Measurements from ENCODE around the gene HBZ.

HBZ gene

DNA sequence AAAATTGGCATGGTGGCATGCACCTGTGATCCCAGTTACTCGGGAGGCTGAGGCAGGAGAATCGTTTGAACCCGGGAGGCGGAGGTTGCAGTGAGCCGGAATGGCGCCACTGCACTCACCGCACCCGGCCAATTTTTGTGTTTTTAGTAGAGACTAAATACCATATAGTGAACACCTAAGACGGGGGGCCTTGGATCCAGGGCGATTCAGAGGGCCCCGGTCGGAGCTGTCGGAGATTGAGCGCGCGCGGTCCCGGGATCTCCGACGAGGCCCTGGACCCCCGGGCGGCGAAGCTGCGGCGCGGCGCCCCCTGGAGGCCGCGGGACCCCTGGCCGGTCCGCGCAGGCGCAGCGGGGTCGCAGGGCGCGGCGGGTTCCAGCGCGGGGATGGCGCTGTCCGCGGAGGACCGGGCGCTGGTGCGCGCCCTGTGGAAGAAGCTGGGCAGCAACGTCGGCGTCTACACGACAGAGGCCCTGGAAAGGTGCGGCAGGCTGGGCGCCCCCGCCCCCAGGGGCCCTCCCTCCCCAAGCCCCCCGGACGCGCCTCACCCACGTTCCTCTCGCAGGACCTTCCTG, 27.7 kb downstream of the HBZ start, which contains the start of gene HBQ1:
Gene HBQ1 (plus strand): TSS at position 359 of the 575 bp plus-strand sequence. CDS start 28 bp downstream, at position 387.
- TF ChIP-seq, protein P1, sequence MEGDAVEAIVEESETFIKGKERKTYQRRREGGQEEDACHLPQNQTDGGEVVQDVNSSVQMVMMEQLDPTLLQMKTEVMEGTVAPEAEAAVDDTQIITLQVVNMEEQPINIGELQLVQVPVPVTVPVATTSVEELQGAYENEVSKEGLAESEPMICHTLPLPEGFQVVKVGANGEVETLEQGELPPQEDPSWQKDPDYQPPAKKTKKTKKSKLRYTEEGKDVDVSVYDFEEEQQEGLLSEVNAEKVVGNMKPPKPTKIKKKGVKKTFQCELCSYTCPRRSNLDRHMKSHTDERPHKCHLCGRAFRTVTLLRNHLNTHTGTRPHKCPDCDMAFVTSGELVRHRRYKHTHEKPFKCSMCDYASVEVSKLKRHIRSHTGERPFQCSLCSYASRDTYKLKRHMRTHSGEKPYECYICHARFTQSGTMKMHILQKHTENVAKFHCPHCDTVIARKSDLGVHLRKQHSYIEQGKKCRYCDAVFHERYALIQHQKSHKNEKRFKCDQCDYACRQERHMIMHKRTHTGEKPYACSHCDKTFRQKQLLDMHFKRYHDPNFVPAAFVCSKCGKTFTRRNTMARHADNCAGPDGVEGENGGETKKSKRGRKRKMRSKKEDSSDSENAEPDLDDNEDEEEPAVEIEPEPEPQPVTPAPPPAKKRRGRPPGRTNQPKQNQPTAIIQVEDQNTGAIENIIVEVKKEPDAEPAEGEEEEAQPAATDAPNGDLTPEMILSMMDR (IDR thresholded peaks at IDR 0.05; ENCODE audit: borderline replicate concordance, insufficient read depth, low read depth, low read length), result peak; percentile 4; the same call in 1 of the 2 replicates
- peak within 1 kb of the TSS; percentile 1 for H3K4me3 ChIP-seq (ENCODE audit: low read depth, low read length)

DNA sequence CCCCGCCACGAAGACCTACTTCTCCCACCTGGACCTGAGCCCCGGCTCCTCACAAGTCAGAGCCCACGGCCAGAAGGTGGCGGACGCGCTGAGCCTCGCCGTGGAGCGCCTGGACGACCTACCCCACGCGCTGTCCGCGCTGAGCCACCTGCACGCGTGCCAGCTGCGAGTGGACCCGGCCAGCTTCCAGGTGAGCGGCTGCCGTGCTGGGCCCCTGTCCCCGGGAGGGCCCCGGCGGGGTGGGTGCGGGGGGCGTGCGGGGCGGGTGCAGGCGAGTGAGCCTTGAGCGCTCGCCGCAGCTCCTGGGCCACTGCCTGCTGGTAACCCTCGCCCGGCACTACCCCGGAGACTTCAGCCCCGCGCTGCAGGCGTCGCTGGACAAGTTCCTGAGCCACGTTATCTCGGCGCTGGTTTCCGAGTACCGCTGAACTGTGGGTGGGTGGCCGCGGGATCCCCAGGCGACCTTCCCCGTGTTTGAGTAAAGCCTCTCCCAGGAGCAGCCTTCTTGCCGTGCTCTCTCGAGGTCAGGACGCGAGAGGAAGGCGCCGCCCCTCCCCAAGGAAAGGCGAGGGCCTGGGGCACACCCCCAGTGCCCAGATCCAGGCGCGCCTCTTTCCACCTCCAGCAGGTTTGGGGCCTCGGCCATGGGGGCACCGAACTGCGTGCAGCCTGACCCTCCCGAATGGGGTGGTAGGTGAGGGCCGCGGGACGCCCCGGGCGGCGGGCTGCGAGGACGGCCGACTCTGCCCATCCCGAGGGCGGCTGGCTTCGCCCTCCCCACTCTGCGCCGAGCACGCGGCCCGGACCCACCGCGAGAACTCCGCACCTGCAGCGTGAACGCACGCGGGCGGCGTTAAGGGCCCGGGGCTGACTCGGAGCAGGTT, 28.5 kb downstream of the HBZ start:
- TF ChIP-seq, protein P1 (IDR thresholded peaks at IDR 0.05; ENCODE audit: borderline replicate concordance, insufficient read depth, low read depth, low read length), result no peak
- peak overlapping the region; percentile 1 for H3K4me3 ChIP-seq (ENCODE audit: low read depth, low read length)

- TF ChIP-seq, protein P1 (IDR thresholded peaks at IDR 0.05; ENCODE audit: borderline replicate concordance, insufficient read depth, low read depth, low read length), result peak; percentile 96
- H3K4me3 ChIP-seq (ENCODE audit: low read depth, low read length), result no peak overlapping the region
These were observed 29.1 kb downstream of the HBZ start for GRCh38 chr16:181565-182021.

- H3K4me3 ChIP-seq (ENCODE audit: low read depth, low read length), result no peak overlapping the region
- TF ChIP-seq, protein P1 (IDR thresholded peaks at IDR 0.05; ENCODE audit: borderline replicate concordance, insufficient read depth, low read depth, low read length), result no peak
These were observed 30.6 kb downstream of the HBZ start for GRCh38 chr16:183005-183404.

DNA sequence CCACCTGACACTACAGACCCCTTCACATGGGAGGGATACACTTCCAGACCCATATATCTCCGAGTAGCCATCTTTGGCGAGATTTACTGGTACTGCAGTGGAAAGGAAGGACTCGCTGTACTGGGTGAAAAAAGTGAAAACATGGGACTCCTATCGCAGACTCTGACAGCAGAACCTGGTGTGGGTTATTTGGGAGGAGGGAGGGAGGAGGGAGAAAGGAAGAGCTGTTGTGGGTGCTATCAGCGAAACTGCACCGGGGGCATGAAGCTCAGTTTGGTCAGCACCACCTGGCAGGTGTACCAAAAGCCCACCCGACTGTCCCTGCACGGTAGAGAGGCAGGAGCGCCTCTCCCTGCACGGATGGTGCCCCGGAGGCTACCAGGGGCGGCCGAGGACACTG, 32.8 kb downstream of the HBZ start:
- no peak overlapping the region for H3K4me3 ChIP-seq (ENCODE audit: low read depth, low read length)
- TF ChIP-seq, protein P1 (IDR thresholded peaks at IDR 0.05; ENCODE audit: borderline replicate concordance, insufficient read depth, low read depth, low read length), result no peak

DNA sequence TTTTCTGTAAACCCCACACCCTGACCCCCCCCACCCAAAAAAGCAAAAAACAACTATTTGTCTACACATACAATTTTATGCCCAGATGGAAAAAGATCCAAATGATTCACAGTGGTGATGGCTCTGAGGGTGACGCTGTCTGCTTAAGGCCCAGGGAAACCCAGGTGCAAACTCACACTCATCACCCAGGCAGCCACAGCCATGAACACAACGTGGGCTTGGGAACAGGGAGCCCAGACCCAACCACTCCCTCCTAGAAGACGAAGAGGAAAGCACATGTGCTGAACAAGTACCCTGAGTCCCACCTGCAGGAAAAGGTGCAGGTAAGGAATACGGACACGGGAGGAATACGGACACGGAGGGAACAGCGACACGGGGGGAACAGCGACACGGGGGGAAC, 33.2 kb downstream of the HBZ start:
- TF ChIP-seq, protein P1 (IDR thresholded peaks at IDR 0.05; ENCODE audit: borderline replicate concordance, insufficient read depth, low read depth, low read length), result no peak
- no peak overlapping the region for H3K4me3 ChIP-seq (ENCODE audit: low read depth, low read length)
